ACC112 (cell line): Measurements from ENCODE around the gene COL19A1.
A peak's percentile ranks its signal among the peaks of the same experiment; 100 is the strongest.
"Not testable (repeated sequence)": the region's sequence is repeated elsewhere in the genome, so short reads cannot be mapped to it uniquely, and the experiment has no call there.

ENCODE experiments used
- H2AFZ ChIP-seq: fragments of 200-600 bp; sonication (generic); one replicate; pipeline ENCODE4 v1.6.0; 2017; ENCODE audit warnings: antibody characterized with exemption, low read length; ENCODE audit not compliant: unreplicated experiment
- H3K27ac ChIP-seq: fragments of 200-600 bp; sonication (generic); 2 replicates; pipeline ENCODE4 v1.5.1; 2014; ENCODE audit warnings: low read depth, mild to moderate bottlenecking, antibody characterized with exemption, low read length, moderate library complexity
- H3K27me3 ChIP-seq: fragments of 200-600 bp; sonication (generic); 2 replicates; pipeline ENCODE4 v1.6.1; 2014; ENCODE audit warnings: mild to moderate bottlenecking, antibody characterized with exemption, low read length, moderate library complexity, mixed read lengths; ENCODE audit not compliant: insufficient read depth
- H3K36me3 ChIP-seq: fragments of 200-600 bp; sonication (generic); 2 replicates; pipeline ENCODE4 v1.6.1; 2016; ENCODE audit warnings: mild to moderate bottlenecking, antibody characterized with exemption, low read length, moderate library complexity, mixed read lengths; ENCODE audit not compliant: insufficient read depth
- H3K4me1 ChIP-seq: fragments of 200-600 bp; sonication (generic); one replicate; pipeline ENCODE4 v1.6.1; 2016; ENCODE audit warnings: low read length, mixed read lengths; ENCODE audit not compliant: insufficient read depth, unreplicated experiment, control insufficient read depth
- H3K4me3 ChIP-seq: fragments of 200-600 bp; sonication (generic); 2 replicates; pipeline ENCODE4 v1.5.1; 2014; ENCODE audit warnings: mild to moderate bottlenecking, low read depth, low read length
- H3K79me2 ChIP-seq: fragments of 200-600 bp; sonication (generic); one replicate; pipeline ENCODE4 v1.6.0; 2016; ENCODE audit warnings: low read length; ENCODE audit not compliant: control insufficient read depth, unreplicated experiment, insufficient read depth

COL19A1 gene

DNA sequence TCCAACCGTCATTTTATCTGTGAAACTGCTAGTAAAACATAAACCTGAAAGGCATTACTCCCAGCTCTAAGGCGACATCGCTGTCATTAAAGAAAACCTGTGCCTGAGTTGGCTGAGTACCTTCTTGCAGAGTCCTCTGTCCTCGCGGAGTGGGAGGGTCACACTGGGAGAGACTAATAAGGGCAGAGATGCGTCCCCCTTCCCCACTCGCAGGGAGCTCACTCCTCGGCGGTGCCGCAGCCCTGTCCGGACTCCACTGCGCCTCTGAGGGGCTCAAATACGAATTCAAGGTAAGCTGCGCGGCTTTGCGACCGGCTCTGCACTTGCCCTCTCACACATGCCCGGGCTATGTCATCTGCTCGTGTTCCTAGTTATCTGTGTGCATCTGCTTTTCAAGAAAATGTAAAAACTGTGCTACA, at the start of gene COL19A1:
Gene COL19A1, plus strand, starts transcription at position 206 of the 419 bp plus-strand sequence. CDS start 13,012 bp downstream, outside the sequence.
- H3K79me2 ChIP-seq = no peaks in the 10 kb centered on the region
- H3K27ac ChIP-seq = no peak within 1 kb of the TSS
- H3K4me1 ChIP-seq = peaks cover 24% of the 10 kb centered on the region
- H3K27me3 ChIP-seq = no peaks in the 10 kb centered on the region
- peak within 1 kb of the TSS; percentile 89 for H3K4me3 ChIP-seq
- peak within 1 kb of the TSS; percentile 97 for H2AFZ ChIP-seq
- no peaks in the 10 kb centered on the region for H3K36me3 ChIP-seq

DNA sequence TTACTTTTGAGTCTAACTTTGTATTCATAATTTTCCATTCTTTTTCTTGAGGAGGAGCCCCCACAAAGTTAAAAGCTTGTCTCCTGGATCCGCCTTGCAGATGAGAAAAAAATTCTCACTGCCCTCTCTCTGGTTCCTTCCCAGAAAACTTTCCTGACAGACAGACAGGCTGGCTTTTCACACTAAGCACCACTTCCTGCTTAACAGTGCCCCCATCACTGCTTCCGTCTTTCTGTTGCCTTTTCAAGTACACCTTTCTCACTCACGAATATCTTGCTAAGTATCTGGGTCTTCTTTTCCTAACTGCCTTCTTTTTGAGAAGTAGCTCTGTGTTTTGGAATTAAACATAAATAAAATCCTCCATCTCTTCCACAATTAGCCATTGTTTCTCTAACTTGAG, 49.8 kb upstream of the COL19A1 start:
- H3K4me1 ChIP-seq = peaks cover 7% of the 10 kb centered on the region
- no peak overlapping the region for H3K27ac ChIP-seq
- peak overlapping the region; percentile 26 for H2AFZ ChIP-seq
- H3K4me3 ChIP-seq = no peak overlapping the region
- no peaks in the 10 kb centered on the region for H3K36me3 ChIP-seq
- no peaks in the 10 kb centered on the region for H3K79me2 ChIP-seq
- no peaks in the 10 kb centered on the region for H3K27me3 ChIP-seq

DNA sequence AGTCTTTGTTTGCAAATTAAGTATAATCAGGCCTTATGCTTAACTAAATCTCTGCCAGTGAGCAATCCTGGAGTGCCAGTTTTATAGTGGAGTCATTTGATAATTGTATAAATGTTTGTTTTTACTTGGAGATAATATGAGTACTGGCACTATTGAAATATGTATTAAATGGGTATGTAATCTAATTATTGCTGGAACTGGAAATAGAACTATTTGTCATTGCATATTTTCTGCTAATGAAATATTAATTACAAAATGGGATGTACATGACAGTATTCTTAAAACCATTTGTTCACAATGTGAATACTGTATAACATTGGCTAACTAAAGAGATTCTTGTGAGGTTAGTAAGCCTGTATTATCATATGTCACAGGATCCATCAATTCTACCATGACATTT, 49.0 kb upstream of the COL19A1 start:
- no peak overlapping the region for H3K27ac ChIP-seq
- no peak overlapping the region for H3K4me3 ChIP-seq
- H2AFZ ChIP-seq = no peak overlapping the region
- H3K36me3 ChIP-seq = no peaks in the 10 kb centered on the region
- no peaks in the 10 kb centered on the region for H3K27me3 ChIP-seq
- peaks cover 7% of the 10 kb centered on the region for H3K4me1 ChIP-seq
- H3K79me2 ChIP-seq = no peaks in the 10 kb centered on the region

DNA sequence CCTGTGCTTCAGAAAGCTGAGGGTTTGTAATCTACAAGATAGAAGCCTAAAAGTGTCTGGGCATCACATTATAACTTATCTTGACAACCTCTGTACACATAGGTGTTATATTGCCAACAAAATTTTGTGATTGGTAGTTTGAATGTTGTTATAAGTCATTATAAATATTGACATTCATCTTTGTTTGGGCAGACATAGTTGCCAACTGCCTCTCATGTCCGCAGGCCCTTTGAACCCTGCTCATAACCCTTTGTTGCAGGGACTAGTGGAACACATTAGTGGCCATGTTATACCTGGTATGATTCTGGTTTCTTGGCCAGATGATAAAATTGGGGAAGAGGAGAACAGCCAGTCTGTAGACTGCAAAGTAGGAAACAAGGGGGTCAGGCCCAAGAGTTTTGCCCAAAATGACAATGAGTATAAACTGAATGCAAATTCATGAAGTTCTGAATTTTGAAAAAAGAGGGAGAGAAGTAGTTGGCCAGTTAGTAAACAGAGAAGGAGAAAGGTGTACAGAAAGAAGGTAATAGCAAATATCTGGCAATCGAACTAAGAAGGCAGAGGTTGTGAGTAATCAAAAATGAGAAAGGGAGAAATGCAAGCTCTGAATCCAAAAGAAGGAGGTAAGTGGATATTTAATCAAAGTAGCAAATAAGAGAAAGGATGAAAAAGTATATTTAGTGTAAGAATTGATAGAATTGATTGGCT, 48.0 kb upstream of the COL19A1 start:
- Histone ChIP-seq H3K36me3 (no peaks in the 10 kb centered on the region), H2AFZ (no peak overlapping the region), H3K4me3 (no peak overlapping the region), H3K27ac (no peak overlapping the region), H3K4me1 (peaks cover 5% of the 10 kb centered on the region), H3K27me3 (no peaks in the 10 kb centered on the region), H3K79me2 (no peaks in the 10 kb centered on the region)

GRCh38 chr6:69819138-69819537, 47.2 kb upstream of the COL19A1 start:
- no peaks in the 10 kb centered on the region for H3K36me3 ChIP-seq
- H3K27ac ChIP-seq = no peak overlapping the region
- no peaks in the 10 kb centered on the region for H3K79me2 ChIP-seq
- no peak overlapping the region for H2AFZ ChIP-seq
- no peaks in the 10 kb centered on the region for H3K27me3 ChIP-seq
- H3K4me1 ChIP-seq = no peaks in the 10 kb centered on the region
- no peak overlapping the region for H3K4me3 ChIP-seq

- Histone ChIP-seq H3K27me3 (no peaks in the 10 kb centered on the region), H3K27ac (no peak overlapping the region), H3K36me3 (no peaks in the 10 kb centered on the region), H2AFZ (no peak overlapping the region), H3K4me1 (no peaks in the 10 kb centered on the region), H3K4me3 (no peak overlapping the region), H3K79me2 (no peaks in the 10 kb centered on the region)
These were observed 46.3 kb upstream of the COL19A1 start for GRCh38 chr6:69820018-69820417.

- H3K27ac ChIP-seq = no peak overlapping the region
- no peak overlapping the region for H3K4me3 ChIP-seq
- no peaks in the 10 kb centered on the region for H3K4me1 ChIP-seq
- no peaks in the 10 kb centered on the region for H3K27me3 ChIP-seq
- no peaks in the 10 kb centered on the region for H3K36me3 ChIP-seq
- H3K79me2 ChIP-seq = no peaks in the 10 kb centered on the region
- no peak overlapping the region for H2AFZ ChIP-seq
These were observed 45.9 kb upstream of the COL19A1 start for GRCh38 chr6:69820438-69820837.

DNA sequence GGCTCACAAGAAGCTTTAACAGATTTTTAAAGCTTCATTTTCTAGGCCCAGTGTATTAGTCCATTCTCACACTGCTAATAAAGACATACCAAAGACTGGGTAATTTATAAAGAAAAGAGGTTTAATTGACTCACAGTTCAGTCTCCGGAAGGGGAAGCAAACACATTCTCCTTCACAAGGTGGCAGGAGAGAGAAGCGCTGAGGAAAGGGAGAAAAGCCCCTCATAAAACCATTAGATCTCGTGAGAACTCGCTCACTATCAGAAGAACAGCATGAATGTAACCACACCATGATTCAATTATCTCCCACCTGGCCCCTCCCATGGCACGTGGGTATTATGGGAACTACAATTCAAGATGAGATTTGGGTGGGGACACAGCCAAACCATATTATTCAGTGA, 42.0 kb upstream of the COL19A1 start:
- H3K27ac ChIP-seq, H2AFZ ChIP-seq, H3K36me3 ChIP-seq, H3K4me3 ChIP-seq, H3K79me2 ChIP-seq, H3K27me3 ChIP-seq: not testable (repeated sequence)
- peaks cover 18% of the 10 kb centered on the region for H3K4me1 ChIP-seq

DNA sequence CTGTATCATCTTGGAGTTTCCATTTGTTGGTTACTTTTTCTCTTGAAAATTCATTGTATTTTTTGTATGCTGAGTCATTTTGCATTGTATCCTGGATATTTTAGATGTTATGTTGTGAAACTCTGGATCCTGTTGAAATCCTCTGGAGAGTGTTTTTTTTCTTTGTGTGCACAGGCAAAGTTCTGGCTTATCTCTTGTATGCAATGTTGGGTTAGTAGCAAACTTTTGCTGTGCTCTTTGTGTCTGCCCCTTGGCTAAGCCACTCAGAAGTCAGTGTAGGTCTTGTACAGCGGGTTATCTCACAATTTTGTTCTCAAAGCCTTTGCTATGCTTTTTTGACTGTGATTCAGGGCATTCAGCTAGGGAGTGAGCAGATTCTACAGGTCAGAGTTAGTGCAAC, 40.5 kb upstream of the COL19A1 start:
- H3K4me1 ChIP-seq = peaks cover 18% of the 10 kb centered on the region
- H2AFZ ChIP-seq = peak overlapping the region; percentile 51

DNA sequence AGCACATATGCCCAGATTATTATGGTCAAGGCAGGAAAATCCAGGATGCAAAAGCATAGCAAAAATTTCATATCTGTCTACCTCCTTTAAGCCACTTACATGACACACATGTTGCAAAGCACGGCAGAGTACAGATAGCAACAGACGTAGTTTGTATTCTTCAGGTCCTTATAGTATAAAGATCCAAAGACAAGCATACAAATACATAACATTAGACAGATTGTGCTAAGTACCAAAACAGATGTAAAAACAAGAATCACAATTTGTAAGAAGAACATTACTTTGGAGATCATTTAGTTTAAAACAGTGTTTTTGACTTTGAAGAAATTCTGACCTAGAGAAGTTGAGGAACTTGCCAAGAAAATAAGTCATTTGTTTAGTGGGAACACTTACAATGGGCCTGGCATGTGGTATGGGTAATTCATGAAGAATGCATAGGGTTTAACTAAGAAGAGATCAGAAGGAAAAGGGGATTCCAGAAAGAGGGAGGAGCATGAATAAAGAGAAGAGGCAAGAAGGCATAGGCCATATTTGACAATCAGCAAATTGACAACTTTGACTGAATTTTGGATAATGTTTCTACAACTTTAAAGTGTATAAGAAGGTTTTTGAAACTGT, 39.0 kb upstream of the COL19A1 start:
- no peaks in the 10 kb centered on the region for H3K36me3 ChIP-seq
- H3K4me1 ChIP-seq = peaks cover 18% of the 10 kb centered on the region
- no peak overlapping the region for H3K27ac ChIP-seq
- H3K4me3 ChIP-seq = no peak overlapping the region
- no peaks in the 10 kb centered on the region for H3K27me3 ChIP-seq
- H3K79me2 ChIP-seq = no peaks in the 10 kb centered on the region
- peak overlapping the region; percentile 73 for H2AFZ ChIP-seq

More for the DNA sequence above, 40.5 kb upstream of the COL19A1 start:
- Histone ChIP-seq H3K4me3 (peak overlapping the region; percentile 46; the same call in 1 of the 2 replicates), H3K36me3 (no peaks in the 10 kb centered on the region), H3K27me3 (no peaks in the 10 kb centered on the region), H3K27ac (peak overlapping the region; percentile 73), H3K79me2 (no peaks in the 10 kb centered on the region)

DNA sequence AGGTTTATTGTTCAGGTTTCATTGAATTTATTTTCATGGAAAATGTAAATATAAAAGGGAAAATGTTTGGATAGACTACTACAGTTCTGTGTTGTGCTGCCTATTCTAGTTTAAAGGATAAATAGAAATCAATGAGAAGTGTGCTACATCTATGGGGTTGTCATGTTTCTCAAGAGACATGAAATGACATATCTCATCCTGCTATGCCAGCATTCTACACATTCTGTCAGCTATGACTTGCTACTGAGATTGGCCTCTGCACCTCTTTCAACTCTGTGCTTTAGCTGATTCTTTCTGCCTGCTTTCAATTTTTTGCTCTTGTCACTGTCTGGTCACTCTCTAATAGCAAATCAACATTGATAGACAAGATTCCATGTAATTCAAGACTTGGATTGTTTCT, 33.8 kb upstream of the COL19A1 start:
- no peaks in the 10 kb centered on the region for H3K27me3 ChIP-seq

More for the DNA sequence above, 33.8 kb upstream of the COL19A1 start:
- H3K79me2 ChIP-seq = no peaks in the 10 kb centered on the region
- H3K27ac ChIP-seq = no peak overlapping the region
- H3K4me1 ChIP-seq = peaks cover 4% of the 10 kb centered on the region
- H3K4me3 ChIP-seq = no peak overlapping the region
- H2AFZ ChIP-seq = no peak overlapping the region
- no peaks in the 10 kb centered on the region for H3K36me3 ChIP-seq
